ENCODE data around the gene STMN1. TPM values are rescaled to one million over a fixed set of nuclear protein-coding genes. Genes with fewer than 3 reads are reported as not detected.

The STMN1 gene
- total RNA-seq, 4 donors from 2014 or later: 11.6 to 39.2 (median 17.0) TPM

DNA sequence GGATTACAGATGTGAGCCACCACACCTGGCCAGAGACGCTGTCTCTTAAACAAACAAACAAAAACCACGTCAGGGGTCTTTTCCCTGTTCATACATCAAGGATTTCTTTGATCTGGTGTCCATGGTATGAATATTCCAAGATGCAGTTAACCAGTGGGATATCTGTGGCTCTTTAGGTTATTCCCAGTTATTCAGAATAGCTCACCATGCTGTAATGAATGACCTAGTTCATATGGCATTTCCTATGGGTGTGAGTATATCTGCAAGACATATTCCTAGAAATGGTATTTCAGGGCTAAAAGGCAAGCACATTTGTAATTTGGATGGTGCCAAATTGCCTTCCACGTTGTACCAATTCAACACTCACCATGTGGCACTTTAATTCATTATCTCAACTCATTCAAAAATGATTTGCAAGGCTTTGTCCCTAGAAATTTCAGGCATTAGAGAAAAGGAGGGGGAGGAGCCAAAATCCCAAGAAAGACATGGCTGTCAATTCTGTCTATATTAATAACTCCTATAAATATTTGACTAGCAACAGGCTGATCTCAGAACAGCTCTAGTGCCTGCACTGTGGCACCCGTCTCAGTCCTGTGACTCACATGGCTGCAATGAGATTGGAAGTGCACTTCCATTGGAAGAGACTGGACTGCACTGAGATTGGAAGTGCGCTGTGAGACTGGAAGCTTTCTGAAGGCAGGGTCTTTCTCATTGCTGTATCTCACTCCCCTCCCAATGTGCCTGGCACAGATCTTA, 6.0 kb upstream of the STMN1 start:
- Histone ChIP-seq H3K4me1 (no peaks in the 10 kb centered on the region), H3K4me3 (replicated peaks in 1 of 3) (no peak overlapping the region), H3K27ac (no peak overlapping the region), H3K9me3 (no peaks in the 10 kb centered on the region), H3K27me3 (no peaks in the 10 kb centered on the region), H3K36me3 (no peaks in the 10 kb centered on the region)
- intact Hi-C loops (cut with DNase I): no loop called here
- no peak for TF ChIP-seq POLR2A (IDR thresholded peaks at IDR 0.05)
- TF ChIP-seq, protein P1, sequence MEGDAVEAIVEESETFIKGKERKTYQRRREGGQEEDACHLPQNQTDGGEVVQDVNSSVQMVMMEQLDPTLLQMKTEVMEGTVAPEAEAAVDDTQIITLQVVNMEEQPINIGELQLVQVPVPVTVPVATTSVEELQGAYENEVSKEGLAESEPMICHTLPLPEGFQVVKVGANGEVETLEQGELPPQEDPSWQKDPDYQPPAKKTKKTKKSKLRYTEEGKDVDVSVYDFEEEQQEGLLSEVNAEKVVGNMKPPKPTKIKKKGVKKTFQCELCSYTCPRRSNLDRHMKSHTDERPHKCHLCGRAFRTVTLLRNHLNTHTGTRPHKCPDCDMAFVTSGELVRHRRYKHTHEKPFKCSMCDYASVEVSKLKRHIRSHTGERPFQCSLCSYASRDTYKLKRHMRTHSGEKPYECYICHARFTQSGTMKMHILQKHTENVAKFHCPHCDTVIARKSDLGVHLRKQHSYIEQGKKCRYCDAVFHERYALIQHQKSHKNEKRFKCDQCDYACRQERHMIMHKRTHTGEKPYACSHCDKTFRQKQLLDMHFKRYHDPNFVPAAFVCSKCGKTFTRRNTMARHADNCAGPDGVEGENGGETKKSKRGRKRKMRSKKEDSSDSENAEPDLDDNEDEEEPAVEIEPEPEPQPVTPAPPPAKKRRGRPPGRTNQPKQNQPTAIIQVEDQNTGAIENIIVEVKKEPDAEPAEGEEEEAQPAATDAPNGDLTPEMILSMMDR (IDR thresholded peaks at IDR 0.05): no peak
- 89 to 91% methylated on average over 5 of the region's 5 CpGs for WGBS, 2 donors
- DNase-seq: no peak

DNA sequence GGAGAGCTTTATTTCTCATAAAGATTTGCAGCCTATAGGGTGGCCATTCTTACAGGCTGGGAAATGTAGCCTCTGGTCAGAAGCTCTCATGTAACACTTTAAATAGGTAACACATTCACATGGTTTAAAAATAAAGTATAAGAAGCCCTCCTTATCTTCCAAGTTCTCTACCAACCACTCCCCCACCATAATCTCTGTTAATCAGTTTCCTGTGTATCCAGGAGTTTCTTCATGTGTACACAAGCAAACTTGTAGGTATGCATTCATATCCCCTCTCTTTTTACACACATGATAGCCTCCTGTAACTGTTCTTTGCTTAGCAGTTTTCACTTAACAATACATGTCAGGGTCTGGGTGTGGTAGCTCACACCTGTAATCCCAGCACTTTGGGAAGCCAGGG, 4.9 kb upstream of the STMN1 start:
- Histone ChIP-seq H3K27me3 (no peaks in the 10 kb centered on the region), H3K9me3 (no peaks in the 10 kb centered on the region), H3K4me3 (replicated peaks in 1 of 3) (no peak overlapping the region), H3K27ac (no peak overlapping the region), H3K36me3 (no peaks in the 10 kb centered on the region), H3K4me1 (no peaks in the 10 kb centered on the region)
- no peak for DNase-seq
- intact Hi-C loops (cut with DNase I): no loop called here
- TF ChIP-seq POLR2A (IDR thresholded peaks at IDR 0.05): no peak
- TF ChIP-seq, protein P1 (IDR thresholded peaks at IDR 0.05): no peak

DNA sequence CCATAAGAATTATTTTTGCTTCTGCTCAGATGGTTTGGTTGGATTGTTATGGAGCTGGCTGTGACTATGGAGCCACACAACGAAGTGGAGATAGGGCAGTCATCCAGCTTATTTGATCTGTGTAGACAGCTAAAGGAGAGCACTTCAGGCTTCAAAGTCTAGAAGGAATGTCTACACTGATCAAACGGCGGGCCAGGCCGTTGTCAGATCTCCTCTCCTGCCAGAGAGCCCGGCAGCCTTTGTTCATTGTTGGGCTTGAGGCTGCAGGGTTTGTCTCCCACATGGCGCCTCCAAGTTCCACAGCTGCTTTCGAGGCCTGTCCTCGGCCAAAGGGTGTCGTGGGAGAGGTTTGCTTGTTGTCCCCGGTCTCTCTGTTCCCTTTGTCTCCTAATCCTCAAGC, 2.8 kb upstream of the STMN1 start:
- no peak for DNase-seq
- TF ChIP-seq, protein P1 (IDR thresholded peaks at IDR 0.05): no peak
- TF ChIP-seq POLR2A (IDR thresholded peaks at IDR 0.05): no peak
- WGBS, 2 donors: 36 to 47% methylated on average over 10 of the region's 10 CpGs
- Histone ChIP-seq H3K4me3 (replicated peaks in 1 of 3) (no peak overlapping the region), H3K27me3 (no peaks in the 10 kb centered on the region), H3K27ac (no peak overlapping the region), H3K4me1 (peaks cover 7 to 15% of the 10 kb centered on the region in 2 donors), H3K36me3 (no peaks in the 10 kb centered on the region), H3K9me3 (no peaks in the 10 kb centered on the region)
- intact Hi-C loops (cut with DNase I): loop anchor here (5.0 kb wide), 1 partner anchor 88 kb away; the partner anchor contains the start of gene PAFAH2

- WGBS, 2 donors: 78 to 90% methylated on average over 1 of the region's 1 CpG
- no peak for TF ChIP-seq POLR2A (IDR thresholded peaks at IDR 0.05)
- TF ChIP-seq, protein P1 (IDR thresholded peaks at IDR 0.05): no peak
- H3K4me1 ChIP-seq: peaks cover 7 to 15% of the 10 kb centered on the region in 2 donors
- intact Hi-C loops (cut with DNase I): loop anchor here (5.0 kb wide), 1 partner anchor 89 kb away; the partner anchor contains the start of gene PAFAH2
- no peaks in the 10 kb centered on the region for H3K27me3 ChIP-seq
- no peak for DNase-seq
- no peak overlapping the region for H3K27ac ChIP-seq
- no peak overlapping the region for H3K4me3 ChIP-seq (replicated peaks in 1 of 3)
- H3K36me3 ChIP-seq: no peaks in the 10 kb centered on the region
- no peaks in the 10 kb centered on the region for H3K9me3 ChIP-seq
These were observed 1.9 kb upstream of the STMN1 start for GRCh38 chr1:25908161-25908560.

DNA sequence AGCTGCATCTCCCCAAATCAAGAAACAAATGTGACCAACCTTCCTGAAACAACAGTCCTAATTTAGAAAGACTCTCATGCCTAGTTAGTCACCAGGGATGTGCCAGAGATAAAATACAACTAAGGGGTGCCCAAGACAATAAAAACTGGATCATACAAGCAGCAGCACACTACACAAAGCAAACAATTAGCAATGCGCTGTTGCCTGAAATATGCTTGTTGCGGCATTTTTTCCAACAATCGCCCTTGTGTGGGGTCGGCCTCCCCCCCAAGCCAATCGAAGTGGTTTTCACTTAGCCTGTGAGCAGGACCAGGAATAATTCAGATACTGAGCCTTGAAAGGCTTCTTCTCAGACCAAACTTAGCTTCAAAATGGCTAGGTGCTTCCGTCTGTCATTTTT, 1.4 kb upstream of the STMN1 start:
- no peaks in the 10 kb centered on the region for H3K36me3 ChIP-seq
- H3K4me3 ChIP-seq (replicated peaks in 1 of 3): no peak overlapping the region
- no peak overlapping the region for H3K27ac ChIP-seq
- H3K4me1 ChIP-seq: peaks cover 7 to 15% of the 10 kb centered on the region in 2 donors
- 91% methylated on average over 6 of the region's 6 CpGs for WGBS, 2 donors
- TF ChIP-seq, protein P1 (IDR thresholded peaks at IDR 0.05): no peak
- TF ChIP-seq POLR2A (IDR thresholded peaks at IDR 0.05): no peak
- DNase-seq: no peak
- intact Hi-C loops (cut with DNase I): loop anchor here (5.0 kb wide), 1 partner anchor 90 kb away; the partner anchor contains the start of gene PAFAH2
- no peaks in the 10 kb centered on the region for H3K9me3 ChIP-seq
- no peaks in the 10 kb centered on the region for H3K27me3 ChIP-seq
